GM12878 (cell line): ENCODE results near the gene FGFBP3.

Source experiments
- CTCF ChIP-seq, 3 experiments: IDR thresholded peaks in 2 of 3; conservative IDR thresholded peaks in 1 of 3; 2 replicates each; pipeline ENCODE4 v1.5.1; 2011; ENCODE audit warnings: low read depth in 3 of 3, low read length in 3 of 3, mild to moderate bottlenecking in 3 of 3, control low read depth in 2 of 3, moderate library complexity in 2 of 3, inconsistent platforms in 1 of 3, mixed read lengths in 1 of 3; ENCODE audit not compliant: control insufficient read depth in 2 of 3, insufficient read depth in 1 of 3; ENCODE audit errors: extremely low read depth in 1 of 3
- DPF2 ChIP-seq: fragments of 450-650 bp; IDR thresholded peaks from 2 replicates; pipeline ENCODE4 v1.6.1; 2017; ENCODE audit warnings: mild to moderate bottlenecking
- EP300 ChIP-seq, 2 experiments: fragments of 150-350 bp in 1 of 2; IDR thresholded peaks; 2 replicates each; pipeline ENCODE4 v1.6.1; 2011 to 2012; ENCODE audit warnings: low read depth in 2 of 2, low read length in 2 of 2, borderline replicate concordance in 1 of 2, improper control_type of control experiment in 1 of 2, inconsistent platforms in 1 of 2; ENCODE audit not compliant: control insufficient read depth in 1 of 2
- ESRRA ChIP-seq: IDR thresholded peaks from 2 replicates; pipeline ENCODE4 v1.6.1; 2012; ENCODE audit warnings: mild to moderate bottlenecking, low read length, improper control_type of control experiment
- EZH2 ChIP-seq: IDR thresholded peaks from 2 replicates; pipeline ENCODE4 v1.6.1; 2012; ENCODE audit warnings: low read depth, mild to moderate bottlenecking, control low read depth, inconsistent platforms, low read length, borderline replicate concordance; ENCODE audit not compliant: control insufficient read depth
- RAD21 ChIP-seq: IDR thresholded peaks from 2 replicates; pipeline ENCODE4 v1.6.1; 2011; ENCODE audit warnings: mild to moderate bottlenecking, low read depth, low read length, moderate library complexity; ENCODE audit not compliant: insufficient read depth

GRCh38 chr10:91957091-91957490 lies 47.8 kb upstream of the FGFBP3 start:
- no peak for TF ChIP-seq CTCF (IDR thresholded peaks at IDR 0.05 in 2 of 3, conservative IDR thresholded peaks at IDR 0.05 in 1 of 3; ENCODE audit: control insufficient read depth in 2 of 3, extremely low read depth in 1 of 3, insufficient read depth in 1 of 3, low read depth in 3 of 3, low read length in 3 of 3)
- TF ChIP-seq EZH2, result no peak
- TF ChIP-seq ESRRA, result no peak
- TF ChIP-seq EP300 (IDR thresholded peaks at IDR 0.05; ENCODE audit: borderline replicate concordance in 1 of 2, control insufficient read depth in 1 of 2, low read depth in 2 of 2, low read length in 2 of 2), result no peak
- no peak for TF ChIP-seq DPF2
- TF ChIP-seq RAD21, result no peak
